ENCODE measurements around the gene HAX1.
"Not testable (repeated sequence)": the region's sequence is repeated elsewhere in the genome, so short reads cannot be mapped to it uniquely, and the experiment has no call there.

HAX1 gene

GRCh38 chr1:154272217-154272998 lies at the start of gene HAX1:
HAX1 (plus strand) TSS chr1:154272629; CDS start chr1:154272724, 95 bp downstream.
- in situ Hi-C loops (cut with MboI; ENCODE audit: low sequenced_read_pairs): no loop called here

DNA sequence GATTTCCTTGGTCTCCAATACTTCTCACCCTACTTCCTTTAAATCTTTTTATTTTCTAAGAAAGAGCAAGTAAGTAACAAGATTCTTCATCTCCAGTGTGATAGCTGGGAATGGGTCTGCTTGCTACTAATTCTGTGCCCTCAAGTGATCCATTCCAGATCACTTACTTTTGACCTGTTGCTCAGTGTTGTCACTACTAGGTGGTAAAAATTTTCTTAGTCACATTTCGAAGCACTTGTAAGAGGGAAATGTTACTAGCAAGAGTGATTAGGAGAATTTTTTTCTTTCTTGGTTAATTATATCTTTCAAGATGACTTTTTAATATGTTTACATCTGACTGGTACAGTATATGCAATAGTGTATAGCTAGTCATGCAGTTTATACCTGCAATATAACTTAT lies 49.5 kb upstream of the HAX1 start:
- in situ Hi-C loops (cut with MboI; ENCODE audit: low sequenced_read_pairs): no loop called here

DNA sequence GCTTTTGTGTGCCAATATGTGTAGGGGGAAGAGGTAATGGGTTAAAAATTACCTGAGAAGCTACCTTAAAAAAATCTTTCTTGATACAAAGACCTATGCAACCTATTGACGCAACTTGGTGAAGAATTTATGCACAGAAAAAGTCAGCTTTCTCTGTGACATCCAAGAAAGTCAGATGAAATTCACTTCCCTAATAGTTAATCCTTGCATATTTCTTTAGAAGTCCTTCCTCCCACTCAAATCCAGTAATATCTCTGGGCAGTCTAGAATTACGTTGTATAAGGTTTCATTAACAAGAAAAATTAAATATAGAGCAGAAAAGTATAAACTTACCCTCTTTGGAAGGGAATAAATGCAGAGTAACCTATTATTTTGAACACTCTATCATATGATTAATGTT lies 48.8 kb upstream of the HAX1 start:
- in situ Hi-C loops (cut with MboI; ENCODE audit: low sequenced_read_pairs): no loop called here

DNA sequence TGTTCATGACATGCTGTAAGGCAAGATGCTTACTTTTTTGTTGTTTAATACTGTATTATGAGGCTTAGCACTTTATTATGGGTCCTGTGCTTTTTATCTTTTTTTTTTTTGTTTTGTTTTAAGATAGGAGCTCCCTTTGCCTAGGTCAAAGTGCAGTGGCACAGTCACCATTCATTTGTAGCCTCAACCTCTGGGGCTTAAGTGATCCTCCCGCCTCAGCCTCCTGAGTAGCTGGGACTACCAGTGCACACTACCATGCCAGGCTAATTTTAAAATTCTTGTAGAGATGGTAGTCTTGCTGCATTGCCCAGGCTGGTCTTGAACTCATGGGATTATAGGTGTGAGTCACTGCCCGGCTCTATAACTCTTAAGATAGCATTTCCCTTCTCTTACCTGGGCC lies 47.1 kb upstream of the HAX1 start:
- in situ Hi-C loops (cut with MboI; ENCODE audit: low sequenced_read_pairs): no loop called here

DNA sequence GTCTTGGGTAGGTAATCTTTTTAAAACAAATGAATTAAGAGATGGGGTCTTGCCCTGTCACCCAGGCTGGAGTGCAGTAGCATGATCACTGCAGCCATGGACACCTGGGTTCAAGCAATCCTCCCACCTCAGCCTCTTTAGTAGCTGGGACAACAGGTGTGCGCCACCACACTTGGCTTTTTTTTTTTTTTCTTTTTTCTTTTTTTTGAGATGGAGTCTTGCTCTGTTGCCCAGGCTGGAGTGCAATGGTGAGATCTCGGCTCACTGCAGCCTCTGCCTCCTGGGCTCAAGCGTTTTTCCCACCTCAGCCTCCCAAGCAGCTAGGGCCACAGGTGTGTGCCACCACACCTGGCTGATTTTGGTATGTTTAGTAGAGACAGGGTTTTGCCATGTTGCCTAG lies 41.3 kb upstream of the HAX1 start:
- in situ Hi-C loops (cut with MboI; ENCODE audit: low sequenced_read_pairs): not testable (repeated sequence)

DNA sequence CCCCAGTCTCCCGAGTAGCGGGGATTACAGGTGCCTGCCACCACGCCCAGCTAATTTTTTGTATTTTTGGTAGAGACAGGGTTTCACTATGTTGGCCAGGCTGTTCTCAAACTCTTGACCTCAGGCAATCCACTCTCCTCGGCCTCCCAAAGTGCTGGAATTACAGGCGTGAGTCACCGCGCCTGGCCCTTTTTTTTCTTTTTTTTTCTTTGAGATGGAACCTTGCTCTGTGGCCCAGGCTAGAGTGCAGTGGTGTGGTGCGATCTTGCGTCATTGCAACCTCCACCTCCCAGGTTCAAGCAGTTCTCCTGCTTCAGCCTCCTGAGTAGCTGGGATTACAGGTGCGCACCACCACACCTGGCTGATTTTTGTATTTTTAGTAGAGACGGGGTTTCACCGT lies 39.3 kb upstream of the HAX1 start:
- in situ Hi-C loops (cut with MboI; ENCODE audit: low sequenced_read_pairs): not testable (repeated sequence)

DNA sequence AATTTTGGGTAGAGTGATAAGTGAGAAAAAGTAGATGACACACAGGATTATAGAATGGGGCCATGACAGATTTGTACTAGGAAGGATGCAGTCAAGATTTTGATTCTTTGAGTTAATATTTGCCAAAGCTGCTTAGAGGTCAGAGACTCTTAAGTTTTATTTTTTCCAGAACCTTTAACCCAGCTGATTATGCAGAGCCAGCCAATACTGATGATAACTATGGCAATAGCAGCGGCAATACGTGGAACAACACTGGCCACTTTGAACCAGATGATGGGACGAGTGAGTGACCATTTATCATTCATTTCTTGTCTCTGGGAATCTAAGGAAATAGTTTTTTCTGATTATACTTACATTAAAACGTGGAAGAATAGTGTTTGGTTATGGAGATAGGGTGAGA lies 35.6 kb upstream of the HAX1 start:
- in situ Hi-C loops (cut with MboI; ENCODE audit: low sequenced_read_pairs): no loop called here

- in situ Hi-C loops (cut with MboI; ENCODE audit: low sequenced_read_pairs): no loop called here
These were observed 35.0 kb upstream of the HAX1 start for GRCh38 chr1:154237435-154237834.

GRCh38 chr1:154237880-154238506 lies 34.4 kb upstream of the HAX1 start:
- in situ Hi-C loops (cut with MboI; ENCODE audit: low sequenced_read_pairs): no loop called here

DNA sequence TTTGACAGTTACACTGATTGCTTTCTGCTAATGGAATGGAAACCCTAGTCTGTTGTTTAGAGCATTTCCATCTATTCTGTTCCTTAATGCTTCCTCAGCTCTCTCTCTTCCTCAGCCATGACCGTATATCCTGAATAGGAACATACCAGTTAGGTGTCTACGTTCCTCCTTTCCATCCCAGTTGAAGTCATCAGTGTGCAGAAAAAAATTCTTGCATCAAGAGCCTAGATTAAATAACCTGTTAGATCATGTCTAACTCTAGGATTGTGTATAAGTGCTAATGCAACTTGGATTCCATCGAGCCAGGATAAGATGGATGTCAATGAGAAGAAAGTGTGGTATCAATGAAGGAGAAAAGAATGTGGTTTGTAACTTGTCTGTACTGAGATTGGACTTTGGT lies 32.9 kb upstream of the HAX1 start:
- in situ Hi-C loops (cut with MboI; ENCODE audit: low sequenced_read_pairs): no loop called here

DNA sequence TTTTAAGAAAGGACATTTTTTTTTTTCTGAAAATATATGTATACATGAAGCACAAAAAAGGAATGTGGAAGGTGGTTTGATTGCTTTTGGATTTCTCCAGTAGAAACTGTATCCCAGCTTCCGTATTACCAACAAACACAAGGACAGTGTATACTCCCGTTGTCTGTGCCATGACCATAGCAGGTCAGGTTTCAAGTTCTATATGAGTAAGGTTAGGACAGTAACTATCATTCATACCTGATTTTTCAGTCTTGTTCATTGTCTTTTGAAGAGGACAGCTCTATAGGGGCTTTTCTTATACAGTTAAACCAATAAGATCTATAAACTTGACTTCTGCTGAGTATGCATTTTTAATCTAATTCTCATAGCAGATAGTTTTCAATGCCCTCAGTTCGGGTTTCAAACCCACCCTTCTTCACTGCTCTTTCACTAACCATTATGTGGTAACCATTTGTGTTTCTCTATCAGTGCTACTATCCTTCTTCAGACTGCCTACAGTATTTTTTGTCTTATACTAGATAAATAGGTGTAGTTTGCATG lies 32.1 kb upstream of the HAX1 start:
- in situ Hi-C loops (cut with MboI; ENCODE audit: low sequenced_read_pairs): no loop called here

- in situ Hi-C loops (cut with MboI; ENCODE audit: low sequenced_read_pairs): no loop called here
These were observed 30.6 kb upstream of the HAX1 start for GRCh38 chr1:154241703-154242351.

GRCh38 chr1:154253671-154254070 lies 18.8 kb upstream of the HAX1 start:
- in situ Hi-C loops (cut with MboI; ENCODE audit: low sequenced_read_pairs): no loop called here

GRCh38 chr1:154256686-154257085 lies 15.7 kb upstream of the HAX1 start:
- in situ Hi-C loops (cut with MboI; ENCODE audit: low sequenced_read_pairs): no loop called here

DNA sequence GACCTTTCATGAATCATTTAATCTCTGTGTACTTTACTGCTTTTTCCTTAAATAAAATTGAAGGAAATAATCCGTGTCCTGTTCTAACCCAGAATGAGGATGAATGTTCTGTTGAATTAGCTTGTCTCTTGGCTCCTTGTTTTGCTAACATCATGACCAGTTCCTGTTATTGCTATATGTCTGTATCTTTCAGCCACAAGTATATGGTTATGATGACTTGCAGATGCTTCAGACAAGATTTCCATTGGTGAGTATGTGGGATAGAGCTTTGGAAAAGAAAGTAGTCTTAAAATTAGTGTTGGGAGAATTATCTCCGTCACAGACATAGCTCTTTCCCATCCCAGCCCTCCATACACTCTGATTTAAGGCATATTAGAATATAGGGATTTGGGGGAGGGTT lies 13.6 kb upstream of the HAX1 start:
- in situ Hi-C loops (cut with MboI; ENCODE audit: low sequenced_read_pairs): no loop called here

- in situ Hi-C loops (cut with MboI; ENCODE audit: low sequenced_read_pairs): no loop called here
These were observed 12.3 kb upstream of the HAX1 start for GRCh38 chr1:154260127-154260526.

- in situ Hi-C loops (cut with MboI; ENCODE audit: low sequenced_read_pairs): no loop called here
These were observed 8.7 kb upstream of the HAX1 start for GRCh38 chr1:154263465-154264332.

DNA sequence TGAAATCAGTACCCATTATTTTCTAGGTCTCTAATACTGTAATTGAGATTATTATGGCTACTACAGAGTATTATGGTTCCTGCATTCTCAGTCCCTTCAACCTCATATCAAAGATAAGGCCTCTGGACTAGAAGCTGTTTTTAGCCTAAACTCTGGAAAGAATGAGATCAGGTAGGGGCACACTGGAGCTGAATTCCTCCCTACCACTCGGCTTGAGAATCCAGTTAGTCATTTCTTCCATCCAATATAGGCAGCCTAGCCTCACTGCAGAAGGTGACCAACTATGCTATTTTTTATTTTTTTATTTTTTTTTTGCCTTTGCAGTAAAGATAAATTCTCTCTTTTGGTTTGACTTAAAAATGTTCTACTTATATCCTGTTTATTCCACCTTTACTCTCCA lies 8.0 kb upstream of the HAX1 start:
- in situ Hi-C loops (cut with MboI; ENCODE audit: low sequenced_read_pairs): no loop called here

- in situ Hi-C loops (cut with MboI; ENCODE audit: low sequenced_read_pairs): no loop called here
These were observed 6.8 kb upstream of the HAX1 start for GRCh38 chr1:154265586-154265985.

DNA sequence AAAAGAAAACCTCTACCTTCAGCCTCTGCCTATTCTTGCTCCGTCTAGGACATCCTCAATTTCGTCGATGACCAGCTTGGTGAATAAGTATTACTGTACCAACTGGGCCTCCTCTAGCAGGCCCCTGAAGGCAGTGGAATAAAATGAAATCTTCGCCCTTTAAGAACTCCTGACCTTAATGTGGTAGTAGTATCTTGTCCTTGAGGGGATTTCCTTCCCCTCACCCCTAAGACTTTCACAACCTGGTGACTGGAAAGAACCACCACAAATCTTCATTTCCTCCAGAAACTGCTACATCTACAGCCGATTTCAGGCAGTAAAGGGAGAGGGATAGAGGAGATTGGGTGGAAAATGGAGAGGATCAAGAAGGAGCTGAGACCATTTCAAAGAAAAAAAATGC lies 1.6 kb upstream of the HAX1 start:
- in situ Hi-C loops (cut with MboI; ENCODE audit: low sequenced_read_pairs): no loop called here

- in situ Hi-C loops (cut with MboI; ENCODE audit: low sequenced_read_pairs): no loop called here
These were observed 652 bp downstream of the HAX1 start for GRCh38 chr1:154272999-154273563.

Data from HL-60/S4 treated with phorbol 12-myristate 13-acetate at 8.2 ng/mL for 4 days and 3 days (cell line).